Parathyroid adenoma (tissue), 2 donors: ENCODE results near the gene PSMD4.

Experiments
- H2AFZ ChIP-seq: fragments of 300-600 bp; sonication (generic); one replicate; pipeline ENCODE4 v1.7.0; 2017; ENCODE audit warnings: antibody characterized with exemption, mild to moderate bottlenecking
- H3K27ac ChIP-seq: fragments of 300-600 bp; sonication (generic); one replicate; pipeline ENCODE4 v1.7.0; 2017
- H3K27me3 ChIP-seq: fragments of 300-600 bp; sonication (generic); one replicate; pipeline ENCODE4 v1.7.0; 2017; ENCODE audit warnings: low read length; ENCODE audit not compliant: control insufficient read depth, insufficient read depth
- H3K36me3 ChIP-seq: fragments of 300-600 bp; sonication (generic); one replicate; pipeline ENCODE4 v1.7.0; 2017; ENCODE audit warnings: low read length; ENCODE audit not compliant: control insufficient read depth, insufficient read depth
- H3K4me1 ChIP-seq: fragments of 300-600 bp; sonication (generic); one replicate; pipeline ENCODE4 v1.7.0; 2017; ENCODE audit warnings: control low read depth
- H3K4me2 ChIP-seq: fragments of 300-600 bp; sonication (generic); one replicate; pipeline ENCODE4 v1.7.0; 2017; ENCODE audit warnings: low read length
- H3K4me3 ChIP-seq: fragments of 300-600 bp; sonication (generic); one replicate; pipeline ENCODE4 v1.7.0; 2017; ENCODE audit warnings: low read depth, low read length
- H3K79me2 ChIP-seq: fragments of 300-600 bp; sonication (generic); one replicate; pipeline ENCODE4 v1.7.0; 2017; ENCODE audit warnings: control low read depth
- H3K9ac ChIP-seq: fragments of 300-600 bp; sonication (generic); one replicate; pipeline ENCODE4 v1.7.0; 2017; ENCODE audit warnings: mild to moderate bottlenecking
- H3K9me3 ChIP-seq: fragments of 300-600 bp; sonication (generic); one replicate; pipeline ENCODE4 v1.7.0; 2017; ENCODE audit warnings: low read length; ENCODE audit not compliant: control insufficient read depth
- TF ChIP-seq, protein P1 (sequence below): fragments of 300-600 bp; sonication (generic); IDR thresholded peaks from one replicate; pipeline ENCODE4 v1.7.0; 2017; ENCODE audit warnings: antibody characterized with exemption, mild to moderate bottlenecking
- donor health status: primary hyperparathyroidism.

PSMD4 gene

DNA sequence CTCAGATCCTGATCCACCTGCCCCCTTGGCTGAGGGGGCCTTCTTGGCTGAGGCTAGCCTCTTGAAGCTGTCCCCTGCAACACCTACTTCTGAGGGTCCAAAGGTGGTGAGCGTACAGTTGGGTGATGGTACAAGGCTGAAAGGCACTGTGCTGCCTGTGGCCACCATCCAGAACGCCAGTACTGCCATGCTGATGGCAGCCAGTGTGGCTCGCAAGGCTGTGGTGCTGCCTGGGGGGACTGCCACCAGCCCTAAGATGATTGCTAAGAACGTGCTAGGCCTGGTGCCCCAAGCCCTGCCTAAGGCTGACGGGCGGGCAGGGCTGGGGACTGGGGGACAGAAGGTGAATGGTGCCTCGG is 32.8 kb downstream of the PSMD4 start:
- Histone ChIP-seq H3K4me1 (peaks cover 4% of the 10 kb centered on the region), H3K9me3 (no peaks in the 10 kb centered on the region), H3K9ac (no peak overlapping the region), H3K27ac (no peak overlapping the region), H3K4me3 (no peak overlapping the region), H3K36me3 (no peaks in the 10 kb centered on the region), H3K79me2 (peaks cover 9% of the 10 kb centered on the region), H3K4me2 (no peak overlapping the region), H2AFZ (no peak overlapping the region), H3K27me3 (no peaks in the 10 kb centered on the region)
- TF ChIP-seq, protein P1, sequence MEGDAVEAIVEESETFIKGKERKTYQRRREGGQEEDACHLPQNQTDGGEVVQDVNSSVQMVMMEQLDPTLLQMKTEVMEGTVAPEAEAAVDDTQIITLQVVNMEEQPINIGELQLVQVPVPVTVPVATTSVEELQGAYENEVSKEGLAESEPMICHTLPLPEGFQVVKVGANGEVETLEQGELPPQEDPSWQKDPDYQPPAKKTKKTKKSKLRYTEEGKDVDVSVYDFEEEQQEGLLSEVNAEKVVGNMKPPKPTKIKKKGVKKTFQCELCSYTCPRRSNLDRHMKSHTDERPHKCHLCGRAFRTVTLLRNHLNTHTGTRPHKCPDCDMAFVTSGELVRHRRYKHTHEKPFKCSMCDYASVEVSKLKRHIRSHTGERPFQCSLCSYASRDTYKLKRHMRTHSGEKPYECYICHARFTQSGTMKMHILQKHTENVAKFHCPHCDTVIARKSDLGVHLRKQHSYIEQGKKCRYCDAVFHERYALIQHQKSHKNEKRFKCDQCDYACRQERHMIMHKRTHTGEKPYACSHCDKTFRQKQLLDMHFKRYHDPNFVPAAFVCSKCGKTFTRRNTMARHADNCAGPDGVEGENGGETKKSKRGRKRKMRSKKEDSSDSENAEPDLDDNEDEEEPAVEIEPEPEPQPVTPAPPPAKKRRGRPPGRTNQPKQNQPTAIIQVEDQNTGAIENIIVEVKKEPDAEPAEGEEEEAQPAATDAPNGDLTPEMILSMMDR, result no peak

DNA sequence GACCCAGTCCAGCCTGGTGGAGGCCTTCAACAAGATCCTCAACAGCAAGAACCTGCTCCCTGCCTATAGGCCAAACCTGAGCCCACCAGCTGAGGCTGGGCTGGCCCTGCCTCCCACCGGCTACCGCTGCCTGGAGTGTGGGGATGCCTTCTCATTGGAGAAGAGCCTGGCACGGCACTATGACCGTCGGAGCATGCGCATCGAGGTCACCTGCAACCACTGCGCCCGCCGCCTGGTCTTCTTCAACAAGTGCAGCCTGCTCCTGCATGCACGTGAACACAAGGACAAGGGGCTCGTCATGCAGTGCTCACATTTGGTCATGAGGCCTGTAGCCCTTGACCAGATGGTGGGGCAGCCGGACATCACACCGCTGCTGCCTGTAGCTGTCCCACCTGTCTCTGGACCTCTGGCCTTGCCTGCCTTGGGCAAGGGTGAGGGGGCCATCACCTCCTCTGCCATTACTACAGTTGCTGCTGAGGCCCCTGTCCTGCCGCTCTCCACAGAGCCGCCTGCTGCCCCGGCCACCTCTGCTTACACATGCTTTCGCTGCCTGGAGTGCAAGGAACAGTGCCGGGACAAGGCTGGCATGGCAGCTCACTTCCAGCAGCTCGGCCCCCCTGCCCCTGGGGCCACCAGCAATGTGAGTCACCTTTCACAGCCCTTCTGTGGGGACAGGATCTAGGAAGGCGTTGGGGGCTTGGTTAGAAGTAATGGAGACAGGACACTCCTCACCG is 33.4 kb downstream of the PSMD4 start:
- Histone ChIP-seq H3K4me2 (no peak overlapping the region), H3K9me3 (no peaks in the 10 kb centered on the region), H3K27me3 (no peaks in the 10 kb centered on the region), H3K4me3 (no peak overlapping the region), H3K9ac (no peak overlapping the region), H3K79me2 (peaks cover 9% of the 10 kb centered on the region), H3K4me1 (peaks cover 4% of the 10 kb centered on the region), H2AFZ (no peak overlapping the region), H3K27ac (no peak overlapping the region), H3K36me3 (no peaks in the 10 kb centered on the region)
- TF ChIP-seq, protein P1, result no peak

DNA sequence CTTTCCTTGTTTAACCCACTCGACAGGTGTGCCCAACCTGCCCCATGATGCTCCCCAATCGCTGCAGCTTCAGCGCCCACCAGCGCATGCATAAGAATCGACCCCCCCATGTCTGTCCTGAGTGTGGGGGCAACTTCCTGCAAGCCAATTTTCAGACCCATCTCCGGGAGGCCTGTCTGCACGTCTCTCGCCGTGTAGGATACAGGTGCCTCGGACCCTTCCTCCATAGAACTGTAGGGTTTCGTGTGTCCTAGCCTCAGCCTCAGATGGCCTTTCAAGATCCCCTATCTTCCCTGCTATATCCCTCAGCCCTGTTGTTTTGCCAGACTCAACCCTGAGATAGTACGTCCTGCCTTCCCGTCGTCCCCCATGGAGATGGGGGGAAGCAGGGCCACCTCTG is 34.0 kb downstream of the PSMD4 start:
- no peaks in the 10 kb centered on the region for H3K36me3 ChIP-seq
- no peak overlapping the region for H3K4me3 ChIP-seq
- no peak overlapping the region for H3K4me2 ChIP-seq
- H2AFZ ChIP-seq, result no peak overlapping the region
- H3K27me3 ChIP-seq, result no peaks in the 10 kb centered on the region
- peaks cover 7% of the 10 kb centered on the region for H3K79me2 ChIP-seq
- TF ChIP-seq, protein P1, result no peak
- H3K27ac ChIP-seq, result no peak overlapping the region
- H3K4me1 ChIP-seq, result peaks cover 4% of the 10 kb centered on the region
- no peak overlapping the region for H3K9ac ChIP-seq
- no peaks in the 10 kb centered on the region for H3K9me3 ChIP-seq

DNA sequence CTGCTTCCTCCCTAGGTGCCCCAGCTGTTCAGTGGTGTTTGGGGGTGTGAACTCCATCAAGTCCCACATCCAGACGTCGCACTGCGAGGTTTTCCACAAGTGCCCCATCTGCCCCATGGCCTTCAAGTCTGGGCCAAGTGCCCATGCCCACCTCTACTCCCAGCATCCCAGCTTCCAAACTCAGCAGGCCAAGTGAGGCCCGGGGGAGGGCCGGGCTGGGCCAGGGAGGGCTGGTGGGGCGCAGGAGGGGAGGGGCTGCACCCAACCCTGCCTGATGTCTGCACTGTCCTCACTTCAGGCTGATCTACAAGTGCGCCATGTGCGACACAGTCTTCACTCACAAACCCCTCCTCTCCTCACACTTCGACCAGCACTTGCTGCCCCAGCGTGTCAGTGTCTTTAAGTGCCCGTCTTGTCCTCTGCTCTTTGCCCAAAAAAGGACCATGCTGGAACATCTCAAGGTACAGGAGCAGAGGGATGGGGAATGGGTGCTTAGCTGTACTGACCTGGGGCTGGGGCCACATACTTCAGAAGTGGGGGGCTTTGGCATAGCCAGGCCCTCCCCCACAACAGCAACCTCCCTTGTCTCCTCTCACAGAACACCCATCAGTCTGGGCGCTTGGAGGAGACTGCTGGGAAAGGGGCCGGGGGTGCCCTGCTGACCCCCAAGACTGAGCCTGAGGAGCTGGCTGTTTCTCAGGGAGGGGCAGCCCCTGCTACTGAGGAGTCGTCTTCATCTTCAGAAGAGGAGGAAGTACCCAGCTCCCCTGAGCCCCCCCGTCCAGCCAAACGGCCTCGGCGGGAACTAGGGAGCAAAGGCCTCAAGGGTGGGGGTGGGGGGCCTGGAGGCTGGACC is 34.8 kb downstream of the PSMD4 start:
- Histone ChIP-seq H3K36me3 (no peaks in the 10 kb centered on the region), H3K9ac (no peak overlapping the region), H3K27me3 (no peaks in the 10 kb centered on the region), H3K4me2 (no peak overlapping the region), H3K4me1 (peaks cover under 1% of the 10 kb centered on the region), H2AFZ (no peak overlapping the region), H3K9me3 (no peaks in the 10 kb centered on the region), H3K4me3 (no peak overlapping the region), H3K79me2 (peaks cover 4% of the 10 kb centered on the region), H3K27ac (no peak overlapping the region)
- TF ChIP-seq, protein P1, result no peak
